GM08714 (cell line): ENCODE measurements around the gene RALGDS.
"Not testable (repeated sequence)": the region's sequence is repeated elsewhere in the genome, so short reads cannot be mapped to it uniquely, and the experiment has no call there.

Experiments
- H3K4me3 ChIP-seq: fragments of 200-500 bp; sonication (Bioruptor generic); 2 replicates; pipeline ENCODE4 v1.5.1; 2014; ENCODE audit warnings: mild to moderate bottlenecking, low read length, inconsistent platforms
- ZNF274 ChIP-seq: IDR thresholded peaks from 2 replicates; pipeline ENCODE4 v1.6.1; 2012; ENCODE audit warnings: mild to moderate bottlenecking, low read depth, low read length

The RALGDS gene

DNA sequence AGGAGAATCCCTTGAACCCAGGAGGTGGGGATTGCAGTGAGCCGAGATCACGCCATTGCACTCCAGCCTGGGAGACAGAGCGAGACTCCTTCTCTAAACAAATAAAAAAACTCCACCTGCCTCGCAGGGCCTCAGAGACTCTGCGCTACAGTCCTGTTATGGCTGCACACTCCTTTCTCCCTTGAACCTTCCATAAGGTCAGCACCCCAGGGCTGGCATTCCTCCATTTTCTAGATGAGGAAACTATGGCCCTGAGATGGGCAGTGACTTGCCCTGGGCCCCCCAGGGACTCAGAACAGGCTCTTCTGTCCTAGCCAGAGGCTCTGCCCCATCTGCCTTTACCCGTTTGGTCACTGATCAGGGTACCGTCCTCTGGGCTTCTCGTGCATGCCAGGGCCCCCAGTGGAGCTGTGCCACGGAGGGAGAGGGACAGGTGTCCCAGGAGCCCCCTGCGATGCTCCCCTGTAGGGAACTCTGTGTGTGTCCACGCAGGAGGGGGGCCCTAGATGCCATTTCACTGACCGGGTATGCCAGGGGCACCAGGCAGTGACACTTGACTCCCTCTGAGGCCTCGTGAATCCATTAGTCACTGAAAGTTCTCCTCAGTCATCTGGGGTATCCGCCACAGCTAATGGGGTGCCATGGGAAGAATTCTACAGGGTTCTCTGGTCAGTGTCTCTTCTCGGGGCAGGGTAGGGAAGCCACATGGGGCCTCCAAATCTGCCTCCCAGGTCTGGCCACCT, 16.2 kb downstream of the RALGDS start:
- no peak for TF ChIP-seq ZNF274
- H3K4me3 ChIP-seq: no peak overlapping the region

GRCh38 chr9:133103987-133104505, 17.0 kb downstream of the RALGDS start:
- TF ChIP-seq ZNF274: no peak
- no peak overlapping the region for H3K4me3 ChIP-seq

- no peak for TF ChIP-seq ZNF274
- H3K4me3 ChIP-seq: no peak overlapping the region
Observed at GRCh38 chr9:133103183-133103986, 17.7 kb downstream of the RALGDS start.

- TF ChIP-seq ZNF274: no peak
- H3K4me3 ChIP-seq: no peak overlapping the region
Observed at GRCh38 chr9:133102190-133103021, 18.6 kb downstream of the RALGDS start.

- no peak overlapping the region for H3K4me3 ChIP-seq
- no peak for TF ChIP-seq ZNF274
Observed at GRCh38 chr9:133101356-133102189, 19.5 kb downstream of the RALGDS start.

- TF ChIP-seq ZNF274: no peak
- H3K4me3 ChIP-seq: no peak overlapping the region
Observed at GRCh38 chr9:133100506-133101355, 20.3 kb downstream of the RALGDS start.

DNA sequence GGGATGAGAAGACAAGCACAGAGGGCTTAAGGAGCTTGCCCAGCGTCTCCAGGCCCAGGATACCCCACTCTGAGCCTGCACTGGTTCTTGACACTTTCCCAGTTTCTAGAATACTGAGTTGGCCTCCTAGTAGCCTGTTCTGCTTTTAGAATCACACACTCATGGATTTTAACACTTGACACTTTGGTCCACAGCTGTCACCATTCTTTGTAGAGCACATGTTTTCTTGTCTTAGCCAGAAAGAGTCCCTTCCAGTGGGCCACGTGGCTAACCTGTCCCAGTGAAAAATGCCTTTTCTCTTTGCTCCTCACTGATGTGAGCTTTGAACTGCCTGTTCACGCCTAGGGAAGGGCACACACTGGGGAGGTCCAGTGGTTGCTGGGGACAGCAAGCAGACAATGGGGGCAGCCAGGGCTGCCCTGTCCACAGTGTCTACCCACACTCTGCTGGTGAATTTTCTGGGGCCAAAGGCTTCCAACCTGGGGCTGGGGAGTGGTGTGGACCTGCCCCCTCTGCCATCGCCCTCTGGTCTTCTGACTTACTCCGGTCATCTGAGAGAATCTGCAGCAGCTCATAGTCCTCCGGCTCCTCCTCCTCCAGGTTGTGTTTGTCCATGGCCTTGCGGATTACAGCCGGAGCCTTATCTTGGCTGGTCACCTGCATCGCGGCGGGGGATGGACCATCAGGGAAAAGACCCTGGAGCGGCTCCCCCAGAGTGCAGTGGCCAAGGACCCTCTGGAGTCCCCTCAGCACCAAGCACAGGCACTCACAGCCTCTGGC, 21.1 kb downstream of the RALGDS start:
- no peak for TF ChIP-seq ZNF274
- no peak overlapping the region for H3K4me3 ChIP-seq

DNA sequence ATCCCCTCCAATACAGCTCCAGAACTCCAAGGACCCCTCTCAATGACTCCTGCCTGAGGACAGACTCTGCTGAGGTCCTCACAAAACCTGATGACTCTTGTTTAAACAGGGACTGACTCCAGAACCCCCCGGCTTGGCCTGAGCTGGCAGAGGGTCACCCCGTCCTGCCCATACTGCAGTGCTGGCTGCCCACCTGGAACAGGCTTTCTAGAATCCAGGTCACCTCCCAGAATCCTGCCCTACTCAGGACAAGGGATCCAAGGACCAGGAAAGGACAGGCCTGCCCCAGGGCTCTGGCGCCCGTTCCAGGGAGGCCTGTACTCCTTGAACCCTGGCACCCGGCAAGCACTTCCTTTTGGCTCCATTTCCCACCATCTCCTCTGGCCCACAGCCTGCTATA, 22.2 kb downstream of the RALGDS start:
- H3K4me3 ChIP-seq: no peak overlapping the region
- no peak for TF ChIP-seq ZNF274

DNA sequence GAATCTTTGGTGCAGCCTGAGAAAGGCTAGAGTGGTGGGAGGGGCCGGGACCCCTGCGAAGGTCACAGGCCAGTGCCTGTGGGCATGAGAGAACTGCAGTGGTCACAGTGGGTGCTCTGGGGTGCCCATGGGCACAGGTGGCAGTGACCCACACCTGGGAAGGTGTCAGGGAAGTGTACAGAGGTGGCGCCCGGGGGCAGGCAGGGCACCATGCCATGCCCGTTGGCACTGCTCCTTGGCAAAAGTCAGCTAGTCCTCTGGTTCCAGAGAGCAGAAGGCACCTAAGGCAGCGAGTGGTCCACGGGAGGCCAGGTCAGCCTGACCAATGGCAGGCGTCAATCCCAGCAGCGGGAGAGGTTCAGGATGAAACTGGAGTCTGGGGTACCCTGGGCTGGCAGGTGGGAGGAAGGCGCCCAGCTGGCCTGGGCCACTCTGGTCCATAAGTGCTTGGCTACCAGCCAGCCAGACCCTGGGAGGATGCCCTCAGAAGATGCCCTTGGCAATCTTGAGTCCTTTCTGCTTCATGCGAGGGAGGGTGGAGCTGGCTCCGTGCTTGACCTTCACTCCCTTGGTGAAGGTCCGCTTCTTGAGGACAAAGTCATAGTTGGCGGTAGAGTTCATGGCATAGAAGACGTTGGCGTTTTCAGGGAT, 22.8 kb downstream of the RALGDS start:
- TF ChIP-seq ZNF274: no peak
- H3K4me3 ChIP-seq: no peak overlapping the region

GRCh38 chr9:133094842-133095393, 26.1 kb downstream of the RALGDS start:
- TF ChIP-seq ZNF274: no peak

GRCh38 chr9:133094351-133094750, 26.7 kb downstream of the RALGDS start:
- H3K4me3 ChIP-seq: not testable (repeated sequence)

More at GRCh38 chr9:133094842-133095393, 26.1 kb downstream of the RALGDS start:
- no peak overlapping the region for H3K4me3 ChIP-seq
